Fibroblast of villous mesenchyme (primary cell): ENCODE measurements around the gene NLGN1. TPM values are rescaled to one million over a fixed set of nuclear protein-coding genes. Genes with fewer than 3 reads are reported as not detected.

Experiments used
- DNase-seq: peaks from one replicate; pipeline ENCODE4 v3.0.0-alpha.2; 2010; ENCODE audit warnings: low read depth
- H3K4me3 ChIP-seq: 2 replicates; pipeline ENCODE4 v1.5.1; 2011; ENCODE audit warnings: low read depth, mild to moderate bottlenecking, low read length
- CTCF ChIP-seq: IDR thresholded peaks from 2 replicates; pipeline ENCODE4 v1.5.1; 2012; ENCODE audit warnings: low read depth, mild to moderate bottlenecking, low read length; ENCODE audit not compliant: insufficient read depth
- total RNA-seq: library from RNA; depleted of rRNA; stranded (reverse); fragments of >200 nt; gene quantifications from 2 replicates; pipeline ENCODE4 v1.2.3, GENCODE V29; 2012

The NLGN1 gene
- total RNA-seq, 1 donor = 18.1 TPM

GRCh38 chr3:174216946-174217718, 819.6 kb downstream of the NLGN1 start:
- DNase-seq = no peak
- no peak for TF ChIP-seq CTCF
- no peak overlapping the region for H3K4me3 ChIP-seq

GRCh38 chr3:174218016-174218415, 820.5 kb downstream of the NLGN1 start:
- no peak overlapping the region for H3K4me3 ChIP-seq
- no peak for TF ChIP-seq CTCF
- no peak for DNase-seq

- H3K4me3 ChIP-seq = no peak overlapping the region
- TF ChIP-seq CTCF = no peak
- DNase-seq = no peak
Observed at GRCh38 chr3:174219738-174220137, 822.2 kb downstream of the NLGN1 start.

GRCh38 chr3:174220775-174221554, 823.4 kb downstream of the NLGN1 start:
- no peak for DNase-seq
- no peak overlapping the region for H3K4me3 ChIP-seq
- no peak for TF ChIP-seq CTCF

GRCh38 chr3:174223042-174223441, 825.5 kb downstream of the NLGN1 start:
- no peak overlapping the region for H3K4me3 ChIP-seq
- no peak for DNase-seq
- TF ChIP-seq CTCF = no peak

- no peak overlapping the region for H3K4me3 ChIP-seq
- TF ChIP-seq CTCF = no peak
- DNase-seq = no peak
Observed at GRCh38 chr3:174223626-174224025, 826.1 kb downstream of the NLGN1 start.
